ENCODE measurements around the gene SLMAP.

SLMAP gene

DNA sequence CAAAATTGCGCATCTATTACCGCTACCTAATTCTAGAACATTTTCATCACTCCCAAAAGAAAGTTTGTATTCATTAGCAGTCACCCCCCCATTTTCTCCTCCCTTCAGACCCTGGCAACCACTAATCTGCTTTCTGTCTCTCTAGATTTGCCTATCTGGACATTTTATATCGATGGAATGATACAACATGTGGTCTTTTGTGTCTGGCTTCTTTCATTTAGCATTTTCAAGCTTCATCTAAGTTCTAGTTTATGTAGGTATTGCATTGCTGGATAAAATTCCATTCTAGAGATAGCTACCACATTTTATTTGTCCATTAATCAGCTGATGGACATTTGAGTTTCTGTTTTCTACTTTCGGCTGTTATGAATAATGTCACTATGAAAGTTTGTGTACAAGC is 38.4 kb downstream of the SLMAP start:
- TF ChIP-seq, protein P1, sequence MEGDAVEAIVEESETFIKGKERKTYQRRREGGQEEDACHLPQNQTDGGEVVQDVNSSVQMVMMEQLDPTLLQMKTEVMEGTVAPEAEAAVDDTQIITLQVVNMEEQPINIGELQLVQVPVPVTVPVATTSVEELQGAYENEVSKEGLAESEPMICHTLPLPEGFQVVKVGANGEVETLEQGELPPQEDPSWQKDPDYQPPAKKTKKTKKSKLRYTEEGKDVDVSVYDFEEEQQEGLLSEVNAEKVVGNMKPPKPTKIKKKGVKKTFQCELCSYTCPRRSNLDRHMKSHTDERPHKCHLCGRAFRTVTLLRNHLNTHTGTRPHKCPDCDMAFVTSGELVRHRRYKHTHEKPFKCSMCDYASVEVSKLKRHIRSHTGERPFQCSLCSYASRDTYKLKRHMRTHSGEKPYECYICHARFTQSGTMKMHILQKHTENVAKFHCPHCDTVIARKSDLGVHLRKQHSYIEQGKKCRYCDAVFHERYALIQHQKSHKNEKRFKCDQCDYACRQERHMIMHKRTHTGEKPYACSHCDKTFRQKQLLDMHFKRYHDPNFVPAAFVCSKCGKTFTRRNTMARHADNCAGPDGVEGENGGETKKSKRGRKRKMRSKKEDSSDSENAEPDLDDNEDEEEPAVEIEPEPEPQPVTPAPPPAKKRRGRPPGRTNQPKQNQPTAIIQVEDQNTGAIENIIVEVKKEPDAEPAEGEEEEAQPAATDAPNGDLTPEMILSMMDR (IDR thresholded peaks at IDR 0.05; ENCODE audit: borderline replicate concordance, control extremely low read depth, extremely low read depth, insufficient read depth, missing control alignments) = no peak
- in situ Hi-C loops (cut with MboI; ENCODE audit: low sequenced_read_pairs, unreplicated experiment) = no loop called here
- DNase-seq (ENCODE audit: low spot score) = no peak

DNA sequence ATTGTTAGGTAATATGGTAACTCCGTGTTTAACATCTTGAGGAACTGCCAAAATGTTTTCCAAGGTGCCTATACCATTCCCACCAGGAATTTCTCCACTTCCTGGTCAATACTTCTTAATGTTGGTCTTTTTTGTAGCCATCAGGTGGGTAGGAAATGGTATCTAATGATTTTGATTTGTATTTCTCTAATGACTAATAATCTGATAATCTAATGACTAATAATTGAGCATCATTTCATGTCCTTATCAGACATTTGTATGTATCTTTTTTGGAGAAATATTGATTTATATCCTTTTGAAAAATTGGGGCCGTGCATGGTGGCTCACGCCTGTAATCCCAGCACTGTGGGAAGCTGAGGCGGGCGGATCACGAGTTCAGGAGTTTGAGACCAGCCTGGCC is 38.8 kb downstream of the SLMAP start:
- in situ Hi-C loops (cut with MboI; ENCODE audit: low sequenced_read_pairs, unreplicated experiment) = no loop called here
- no peak for DNase-seq (ENCODE audit: low spot score)
- TF ChIP-seq, protein P1 (IDR thresholded peaks at IDR 0.05; ENCODE audit: borderline replicate concordance, control extremely low read depth, extremely low read depth, insufficient read depth, missing control alignments) = no peak

DNA sequence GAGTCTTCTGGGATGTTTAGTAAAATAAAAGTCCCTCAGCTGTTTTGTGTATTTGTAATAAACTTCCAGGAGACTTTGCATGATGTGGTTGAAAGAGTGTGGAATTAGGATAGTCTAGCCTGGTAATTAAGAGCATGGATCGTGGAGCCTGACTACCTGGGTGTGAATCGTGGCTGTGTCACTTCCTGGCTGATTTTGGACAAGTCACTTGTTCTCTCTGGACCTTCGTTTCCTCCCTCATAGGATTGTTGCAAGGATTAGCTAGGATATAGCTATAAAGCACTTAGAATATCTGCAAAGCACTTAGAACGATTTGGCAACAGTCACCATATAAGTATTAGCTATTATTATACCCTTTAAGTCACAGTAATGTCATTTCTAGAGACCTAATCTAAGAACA is 40.2 kb downstream of the SLMAP start:
- DNase-seq (ENCODE audit: low spot score) = no peak
- TF ChIP-seq, protein P1 (IDR thresholded peaks at IDR 0.05; ENCODE audit: borderline replicate concordance, control extremely low read depth, extremely low read depth, insufficient read depth, missing control alignments) = no peak
- in situ Hi-C loops (cut with MboI; ENCODE audit: low sequenced_read_pairs, unreplicated experiment) = no loop called here

- in situ Hi-C loops (cut with MboI; ENCODE audit: low sequenced_read_pairs, unreplicated experiment) = no loop called here
- TF ChIP-seq, protein P1 (IDR thresholded peaks at IDR 0.05; ENCODE audit: borderline replicate concordance, control extremely low read depth, extremely low read depth, insufficient read depth, missing control alignments) = no peak
- DNase-seq (ENCODE audit: low spot score) = no peak
Observed at GRCh38 chr3:57797701-57798487, 41.8 kb downstream of the SLMAP start.

DNA sequence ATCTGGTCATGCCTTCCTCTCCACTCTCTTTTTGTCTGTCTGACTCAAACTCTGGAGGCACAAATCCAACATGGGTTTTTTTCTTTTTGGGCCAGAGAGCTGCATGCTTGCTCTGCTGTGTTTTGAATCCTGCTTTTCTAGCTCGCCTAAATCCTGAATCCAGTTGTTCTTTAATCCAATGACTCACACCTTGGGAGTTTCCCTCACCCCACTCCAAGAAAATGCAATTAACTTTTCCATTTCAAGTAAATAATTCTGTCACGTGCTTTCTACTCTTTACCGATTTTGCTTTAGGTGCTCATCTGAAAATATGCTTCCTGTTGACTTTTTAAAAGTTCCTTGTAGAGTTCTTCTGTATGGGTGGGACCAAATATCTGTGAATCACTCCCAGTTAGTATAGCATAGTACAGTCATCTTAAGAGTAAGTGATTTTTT is 47.6 kb downstream of the SLMAP start:
- TF ChIP-seq, protein P1 (IDR thresholded peaks at IDR 0.05; ENCODE audit: borderline replicate concordance, control extremely low read depth, extremely low read depth, insufficient read depth, missing control alignments) = no peak
- in situ Hi-C loops (cut with MboI; ENCODE audit: low sequenced_read_pairs, unreplicated experiment) = no loop called here
- DNase-seq (ENCODE audit: low spot score) = no peak

- in situ Hi-C loops (cut with MboI; ENCODE audit: low sequenced_read_pairs, unreplicated experiment) = no loop called here
- TF ChIP-seq, protein P1 (IDR thresholded peaks at IDR 0.05; ENCODE audit: borderline replicate concordance, control extremely low read depth, extremely low read depth, insufficient read depth, missing control alignments) = no peak
- no peak for DNase-seq (ENCODE audit: low spot score)
Observed at GRCh38 chr3:57805266-57805665, 49.2 kb downstream of the SLMAP start.
